ENCODE measurements around the gene CPPED1.

The CPPED1 gene

DNA sequence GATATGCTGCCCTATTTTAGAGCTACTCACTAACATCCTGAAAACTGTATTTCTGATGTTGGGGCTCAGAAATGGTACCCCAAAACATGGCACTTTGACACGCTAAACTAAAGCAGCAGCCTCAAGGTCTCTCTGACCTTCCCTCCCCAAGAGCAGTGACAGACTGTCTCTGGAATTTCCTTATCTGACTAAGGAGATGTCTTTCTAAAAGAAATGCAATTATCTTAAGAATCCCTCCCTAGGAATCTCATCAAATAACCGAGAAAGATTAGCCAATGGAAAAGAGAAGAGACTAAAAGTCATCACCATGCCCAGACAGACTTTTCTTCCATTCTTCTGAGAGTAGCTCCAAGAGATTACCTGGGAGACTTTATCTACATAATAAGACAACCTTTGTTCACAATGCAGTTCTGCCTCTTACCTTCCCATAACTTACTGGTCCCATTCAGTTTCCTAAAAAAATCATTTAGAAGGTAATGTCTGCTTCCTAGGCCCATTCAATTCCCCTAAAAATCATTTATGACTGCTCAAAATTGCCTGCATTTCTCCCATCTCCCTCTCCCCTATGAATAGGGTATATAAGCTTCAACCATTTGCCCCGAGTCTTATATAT is 123.9 kb downstream of the CPPED1 start:
- no peak overlapping the region for H3K27ac ChIP-seq
- TF ChIP-seq ZFX (IDR thresholded peaks at IDR 0.05): no peak
- TF ChIP-seq CTCF (conservative IDR thresholded peaks at IDR 0.05): no peak

- no peak overlapping the region for H3K27ac ChIP-seq
- TF ChIP-seq CTCF (conservative IDR thresholded peaks at IDR 0.05): no peak
- no peak for TF ChIP-seq ZFX (IDR thresholded peaks at IDR 0.05)
Observed at GRCh38 chr16:12678983-12679382, 124.7 kb downstream of the CPPED1 start.

DNA sequence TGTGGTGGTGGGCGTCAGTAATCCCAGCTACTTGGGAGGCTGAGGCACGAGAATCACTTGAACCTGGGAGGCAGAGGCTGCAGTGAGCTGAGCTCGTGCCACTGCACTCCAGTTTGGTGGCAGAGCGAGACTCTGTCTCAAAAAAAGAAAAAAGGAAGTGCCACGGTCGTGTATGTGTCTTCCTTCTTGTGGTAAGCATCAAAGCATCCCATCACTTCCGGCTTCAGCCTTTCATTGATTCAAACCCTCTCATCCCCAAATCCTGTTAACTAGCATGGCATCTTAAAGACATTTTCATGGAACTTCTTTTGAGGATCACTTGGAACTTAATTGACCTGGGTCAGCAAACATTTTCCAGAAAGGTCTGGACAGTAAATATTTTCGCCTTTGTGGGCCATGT is 126.2 kb downstream of the CPPED1 start:
- no peak overlapping the region for H3K27ac ChIP-seq
- TF ChIP-seq CTCF (conservative IDR thresholded peaks at IDR 0.05) (no peak), ZFX (IDR thresholded peaks at IDR 0.05) (no peak)

GRCh38 chr16:12675852-12676251 is 127.8 kb downstream of the CPPED1 start:
- no peak overlapping the region for H3K27ac ChIP-seq
- TF ChIP-seq CTCF (conservative IDR thresholded peaks at IDR 0.05) (no peak), ZFX (IDR thresholded peaks at IDR 0.05) (no peak)

DNA sequence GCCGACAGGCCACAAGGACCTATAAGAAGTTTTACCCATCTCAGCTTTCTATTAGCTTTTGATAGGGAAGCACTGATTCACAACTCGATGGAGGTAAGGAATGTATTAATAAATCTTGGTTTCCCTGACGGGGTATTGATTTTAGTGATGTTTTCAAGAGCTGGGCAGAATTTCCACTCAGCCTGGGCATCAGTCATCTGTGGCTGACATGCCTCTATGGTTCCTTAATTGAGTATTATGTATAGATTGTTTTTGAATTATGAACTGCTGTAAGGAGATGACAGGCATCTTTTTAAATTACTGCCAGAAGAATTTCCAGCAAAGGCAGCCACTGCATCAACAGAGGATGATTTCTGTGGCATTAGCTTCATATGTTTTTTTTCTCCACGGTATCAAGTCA is 128.6 kb downstream of the CPPED1 start:
- H3K27ac ChIP-seq: no peak overlapping the region
- TF ChIP-seq ZFX (IDR thresholded peaks at IDR 0.05) (no peak), CTCF (conservative IDR thresholded peaks at IDR 0.05) (no peak)

DNA sequence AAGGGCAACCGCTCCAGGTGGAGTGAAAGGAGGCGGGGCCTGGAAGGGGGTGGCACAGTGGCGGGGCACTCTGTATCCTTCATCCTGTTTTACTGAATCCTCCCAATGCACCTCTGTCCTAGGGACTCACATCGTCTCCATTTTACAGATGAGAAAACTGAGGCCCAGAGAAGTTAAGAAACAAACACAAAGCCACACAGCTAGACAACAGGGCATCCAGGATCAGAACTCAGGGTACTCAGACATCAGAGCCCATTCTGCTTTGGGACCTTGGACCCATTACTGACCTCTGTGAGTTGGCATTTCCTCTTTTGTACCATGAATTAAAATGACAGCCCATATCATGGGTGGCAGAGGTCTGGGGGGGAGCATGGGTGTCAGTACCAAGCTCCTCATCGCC is 129.2 kb downstream of the CPPED1 start:
- TF ChIP-seq ZFX (IDR thresholded peaks at IDR 0.05): no peak
- TF ChIP-seq CTCF (conservative IDR thresholded peaks at IDR 0.05): no peak
- H3K27ac ChIP-seq: no peak overlapping the region

DNA sequence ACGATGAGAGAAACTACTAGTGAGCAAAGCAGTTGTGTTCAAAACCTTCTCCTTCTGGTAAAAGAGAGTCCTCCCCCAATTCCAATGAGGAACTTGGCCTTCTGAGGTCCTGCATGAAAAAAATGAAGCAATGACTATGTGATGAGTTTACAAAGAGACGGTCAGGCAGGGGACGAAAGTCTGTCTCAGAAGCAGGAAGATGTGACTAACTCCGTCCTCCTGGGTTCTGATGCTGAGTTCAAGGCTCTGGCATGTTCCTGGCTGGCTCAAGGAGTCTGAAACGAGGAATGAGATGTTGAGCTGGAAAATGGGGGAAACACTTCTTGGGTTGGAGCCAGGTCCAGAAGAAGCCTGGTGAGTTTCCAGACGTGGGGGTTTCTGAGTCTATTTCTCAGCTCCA is 129.6 kb downstream of the CPPED1 start:
- TF ChIP-seq CTCF (conservative IDR thresholded peaks at IDR 0.05) (no peak), ZFX (IDR thresholded peaks at IDR 0.05) (no peak)
- H3K27ac ChIP-seq: no peak overlapping the region
